IMR-90 (cell line): ENCODE measurements around the gene C3orf80. TPM values are rescaled to one million over a fixed set of nuclear protein-coding genes. Genes with fewer than 3 reads are reported as not detected.
"Not testable (repeated sequence)": the region's sequence is repeated elsewhere in the genome, so short reads cannot be mapped to it uniquely, and the experiment has no call there.

Experiments
- ATAC-seq: fragments of 200-7000 bp; cut with Tn5 transposase; 2 replicates; pipeline ENCODE4 v1.9.1; 2020; ENCODE audit warnings: low read depth, mild to moderate bottlenecking, moderate library complexity
- BruUV-seq: library from RNA; stranded (reverse); fragments of 400-500 nt; replicated peaks from 2 replicates; lab custom pipeline; 2021; lab: Mats Ljungman, UMichigan
- CTCF ChIA-PET: fragments of 300-600 bp; formaldehyde crosslinking; extraction: SDS; loops from one replicate; lab custom pipeline; 2021; ENCODE audit warnings: antibody characterized with exemption; lab: Yijun Ruan, JAX
- POLR2A ChIA-PET: fragments of 300-600 bp; sonication (Branson Sonifier 250); formaldehyde crosslinking; loops from one replicate; lab custom pipeline; 2022; ENCODE audit warnings: antibody characterized with exemption; ENCODE audit not compliant: unreplicated experiment; lab: Charles Lee
- DNase-seq: peaks from one replicate; pipeline ENCODE4 v3.0.0; 2013
- H2AFZ ChIP-seq: replicated peaks from 2 replicates; pipeline ENCODE3; 2013; ENCODE audit warnings: low read length, mild to moderate bottlenecking; ENCODE audit not compliant: poor library complexity
- H2AK5ac ChIP-seq: 2 replicates; pipeline ENCODE4 v1.6.1; 2013; ENCODE audit warnings: low read depth, low read length, inconsistent platforms
- H2AK9ac ChIP-seq: replicated peaks from 2 replicates; pipeline ENCODE3; 2013; ENCODE audit warnings: mild to moderate bottlenecking, low read depth, low read length, moderate library complexity; ENCODE audit not compliant: poor library complexity
- H2BK120ac ChIP-seq: 2 replicates; pipeline ENCODE4 v1.6.1; 2013; ENCODE audit warnings: low read depth, low read length, inconsistent platforms
- H2BK15ac ChIP-seq: 3 replicates; pipeline ENCODE4 v1.6.1; 2013; ENCODE audit warnings: low read depth, low read length, inconsistent platforms
- H2BK20ac ChIP-seq: 2 replicates; pipeline ENCODE4 v1.6.1; 2013; ENCODE audit warnings: low read depth, mild to moderate bottlenecking, inconsistent platforms, low read length, moderate library complexity
- H2BK5ac ChIP-seq: 2 replicates; pipeline ENCODE4 v1.6.1; 2013; ENCODE audit warnings: mild to moderate bottlenecking, low read depth, low read length, inconsistent platforms; ENCODE audit not compliant: poor library complexity, severe bottlenecking
- H3K14ac ChIP-seq: replicated peaks from 2 replicates; pipeline ENCODE4 v1.6.1; 2013; ENCODE audit warnings: low read depth, low read length, inconsistent platforms
- H3K18ac ChIP-seq: 2 replicates; pipeline ENCODE4 v1.6.1; 2013; ENCODE audit warnings: low read depth, low read length, control low read depth
- H3K23ac ChIP-seq: 2 replicates; pipeline ENCODE4 v1.6.1; 2013; ENCODE audit warnings: low read depth, low read length, inconsistent platforms
- H3K27ac ChIP-seq: 2 replicates; pipeline ENCODE4 v1.5.1; 2013; ENCODE audit warnings: mild to moderate bottlenecking, control low read depth, low read length; ENCODE audit not compliant: insufficient read depth
- H3K27me3 ChIP-seq: 2 replicates; pipeline ENCODE4 v1.6.1; 2013; ENCODE audit warnings: low read length; ENCODE audit not compliant: control insufficient read depth, insufficient read depth
- H3K36me3 ChIP-seq: 2 replicates; pipeline ENCODE4 v1.6.1; 2013; ENCODE audit warnings: low read length, mixed read lengths; ENCODE audit not compliant: control insufficient read depth, insufficient read depth
- H3K4ac ChIP-seq: 2 replicates; pipeline ENCODE4 v1.6.1; 2013; ENCODE audit warnings: low read depth, low read length, inconsistent platforms
- H3K4me1 ChIP-seq: 2 replicates; pipeline ENCODE4 v1.6.1; 2013; ENCODE audit warnings: low read length, mixed read lengths; ENCODE audit not compliant: control insufficient read depth, insufficient read depth
- H3K4me2 ChIP-seq: 2 replicates; pipeline ENCODE4 v1.6.1; 2013; ENCODE audit warnings: low read depth, mild to moderate bottlenecking, control low read depth, low read length, moderate library complexity
- H3K4me3 ChIP-seq: 2 replicates; pipeline ENCODE4 v1.5.1; 2013; ENCODE audit warnings: low read depth, mild to moderate bottlenecking, control low read depth, low read length, moderate library complexity; ENCODE audit not compliant: insufficient read depth
- H3K56ac ChIP-seq: 2 replicates; pipeline ENCODE4 v1.6.1; 2013; ENCODE audit warnings: low read length, inconsistent platforms; ENCODE audit not compliant: insufficient read depth; ENCODE audit errors: extremely low read depth
- H3K79me1 ChIP-seq, 2 experiments: 2 replicates each; pipeline ENCODE4 v1.6.1; 2013; ENCODE audit warnings: low read length in 2 of 2, inconsistent platforms in 1 of 2, low read depth in 1 of 2
- H3K9ac ChIP-seq: 2 replicates; pipeline ENCODE4 v1.6.1; 2013; ENCODE audit warnings: low read depth, low read length, control low read depth
- H3K9me1 ChIP-seq: 2 replicates; pipeline ENCODE4 v1.6.1; 2013; ENCODE audit warnings: low read length, inconsistent platforms; ENCODE audit not compliant: insufficient read depth
- H3K9me3 ChIP-seq: 2 replicates; pipeline ENCODE4 v1.6.1; 2013; ENCODE audit warnings: low read length; ENCODE audit not compliant: control insufficient read depth, insufficient read depth
- H4K20me1 ChIP-seq: 2 replicates; pipeline ENCODE4 v1.6.1; 2013; ENCODE audit warnings: low read length, inconsistent platforms; ENCODE audit not compliant: insufficient read depth
- H4K5ac ChIP-seq: 2 replicates; pipeline ENCODE4 v1.6.1; 2013; ENCODE audit warnings: mild to moderate bottlenecking, low read depth, low read length, control low read depth
- H4K8ac ChIP-seq, 2 experiments: 2 replicates each; pipeline ENCODE4 v1.6.1; 2013; ENCODE audit warnings: low read depth in 2 of 2, low read length in 2 of 2, control low read depth in 1 of 2, inconsistent platforms in 1 of 2
- H4K91ac ChIP-seq: 2 replicates; pipeline ENCODE4 v1.6.1; 2013; ENCODE audit warnings: low read depth, low read length, inconsistent platforms; ENCODE audit not compliant: insufficient read depth
- WGBS, 2 experiments: methylation state at CpG; one replicate each; pipeline versions ENCODE4 v1.1.5 to v1.1.7; 2013; ENCODE audit warnings: missing lambda C conversion rate in 2 of 2; ENCODE audit not compliant: insufficient read length in 1 of 2; ENCODE audit errors: extremely low coverage in 2 of 2; 5-methylcytosine and 5-hydroxymethylcytosine counted together
- dilution Hi-C: fragments of 300-500 bp; cut with HindIII; formaldehyde crosslinking; loops from one replicate; pipeline ENCODE4 v1.14.3; 2018; ENCODE audit warnings: low sequenced_read_pairs; ENCODE audit not compliant: unreplicated experiment
- in situ Hi-C: fragments of 300-500 bp; cut with MboI; formaldehyde crosslinking; loops from 3 replicates; pipeline ENCODE4 v1.14.3; 2019; ENCODE audit warnings: low sequenced_read_pairs, inconsistent platforms, mixed read lengths
- intact Hi-C: fragments of 100-400 bp; cut with micrococcal nuclease; formaldehyde crosslinking; loops from 2 replicates; pipeline ENCODE4 v1.10.0; 2022
- polyA plus RNA-seq, 3 experiments: library from polyadenylated mRNA; depleted of rRNA; stranded (reverse); fragments of >200 nt; gene quantifications; 2 replicates each; pipeline ENCODE4 v1.2.3, GENCODE V29; 2012; ENCODE audit warnings: low replicate concordance in 1 of 3
- total RNA-seq: library from RNA; depleted of rRNA; stranded (reverse); fragments of >200 nt; gene quantifications from 2 replicates; pipeline ENCODE4 v1.2.3, GENCODE V29; 2012

C3orf80 gene
- total and polyA plus RNA-seq, 2 of the 4 experiments (the other 2 are of a cell fraction) = not detected

- in situ Hi-C loops, H3K4me1 ChIP-seq, intact Hi-C loops, H2BK15ac ChIP-seq, H3K14ac ChIP-seq, H3K18ac ChIP-seq, BruUV-seq, H2AK5ac ChIP-seq, H3K36me3 ChIP-seq, H3K4ac ChIP-seq, H4K20me1 ChIP-seq, H4K91ac ChIP-seq, H2AFZ ChIP-seq, H3K9me3 ChIP-seq, H2AK9ac ChIP-seq, H3K4me3 ChIP-seq, H3K23ac ChIP-seq, H3K79me1 ChIP-seq, H4K5ac ChIP-seq, H3K9ac ChIP-seq, H2BK5ac ChIP-seq, H3K27me3 ChIP-seq, CTCF ChIA-PET, dilution Hi-C loops, H2BK20ac ChIP-seq, H3K9me1 ChIP-seq, H3K56ac ChIP-seq, H3K4me2 ChIP-seq, H2BK120ac ChIP-seq, H3K27ac ChIP-seq, POLR2A ChIA-PET, H4K8ac ChIP-seq, ATAC-seq: not testable (repeated sequence)
- peak; percentile 61 for DNase-seq
- WGBS, 2 experiments = no CpG with 5 or more reads among the region's 5 CpGs
These were observed 20.7 kb upstream of the C3orf80 start for GRCh38 chr3:160204396-160205011.
